K562 (cell line): ENCODE measurements around the gene MLXIPL. TPM values are rescaled to one million over a fixed set of nuclear protein-coding genes. Genes with fewer than 3 reads are reported as not detected.

Source experiments
- ARID1B ChIP-seq: fragments of 450-650 bp; IDR thresholded peaks from 2 replicates; pipeline ENCODE4 v1.6.1; 2016; ENCODE audit warnings: antibody characterized with exemption, mild to moderate bottlenecking, inconsistent platforms
- CBX5 ChIP-seq: IDR thresholded peaks from 2 replicates; pipeline ENCODE4 v1.6.1; 2014; ENCODE audit warnings: low read depth, borderline replicate concordance
- ELF2 ChIP-seq: fragments of 250-450 bp; sonication (Bioruptor Pico); IDR thresholded peaks from 2 replicates; pipeline ENCODE4 v1.5.0; 2021; ENCODE audit warnings: mild to moderate bottlenecking
- ETV1 ChIP-seq: fragments of 450-650 bp; conservative IDR thresholded peaks from 2 replicates; pipeline ENCODE4 v1.6.1; 2016; ENCODE audit warnings: missing genetic modification characterization, control low read depth, low read depth, missing compliant biosample characterization
- ILK ChIP-seq: fragments of 450-650 bp; IDR thresholded peaks from 2 replicates; pipeline ENCODE4 v1.6.1; 2016; ENCODE audit warnings: missing genetic modification characterization, low read depth, mild to moderate bottlenecking, missing compliant biosample characterization, moderate library complexity, borderline replicate concordance
- MAFF ChIP-seq: IDR thresholded peaks from 2 replicates; pipeline ENCODE4 v1.6.1; 2012; ENCODE audit warnings: low read length, improper control_type of control experiment
- MIER1 ChIP-seq: fragments of 450-650 bp; IDR thresholded peaks from 2 replicates; pipeline ENCODE4 v1.6.1; 2016; ENCODE audit warnings: antibody characterized with exemption, mild to moderate bottlenecking, low read depth
- PKNOX1 ChIP-seq: fragments of 450-650 bp; IDR thresholded peaks from 2 replicates; pipeline ENCODE4 v1.6.1; 2016
- PTRF ChIP-seq: fragments of 450-650 bp; IDR thresholded peaks from 2 replicates; pipeline ENCODE4 v1.6.1; 2016; ENCODE audit warnings: mild to moderate bottlenecking, missing genetic modification characterization, missing compliant biosample characterization
- SAP30 ChIP-seq: fragments of 200-600 bp; sonication (generic); IDR thresholded peaks from 2 replicates; pipeline ENCODE4 v1.6.1; 2012; ENCODE audit warnings: borderline replicate concordance, low read depth, mild to moderate bottlenecking, moderate library complexity, low read length, control low read depth, inconsistent platforms; ENCODE audit not compliant: insufficient read depth, poor library complexity, severe bottlenecking
- SMAD1 ChIP-seq: fragments of 150-350 bp; IDR thresholded peaks from 2 replicates; pipeline ENCODE4 v1.6.1; 2014; ENCODE audit warnings: low read length, low read depth; ENCODE audit not compliant: partially characterized antibody
- SOX6 ChIP-seq: fragments of 450-650 bp; IDR thresholded peaks from 2 replicates; pipeline ENCODE4 v1.6.1; 2014; ENCODE audit warnings: mild to moderate bottlenecking
- TCF7 ChIP-seq: sonication (generic); IDR thresholded peaks from 2 replicates; pipeline ENCODE4 v1.6.1; 2016; ENCODE audit warnings: antibody characterized with exemption, borderline replicate concordance
- ZNF175 ChIP-seq: fragments of 200-800 bp; sonication (Bioruptor generic); IDR thresholded peaks from 2 replicates; pipeline ENCODE4 v1.6.1; 2016; ENCODE audit warnings: low read depth, mild to moderate bottlenecking, missing genetic modification characterization, missing compliant biosample characterization
- ZNF324 ChIP-seq: fragments of 250-450 bp; sonication (Bioruptor Pico); IDR thresholded peaks from 2 replicates; pipeline ENCODE4 v1.4.0; 2020; ENCODE audit warnings: mild to moderate bottlenecking
- ZNF395 ChIP-seq: fragments of 200-800 bp; sonication (Bioruptor generic); IDR thresholded peaks from 2 replicates; pipeline ENCODE4 v1.6.1; 2017; ENCODE audit warnings: missing genetic modification characterization, missing compliant biosample characterization
- ZNF592 ChIP-seq: fragments of 450-650 bp; IDR thresholded peaks from 2 replicates; pipeline ENCODE4 v1.6.1; 2017; ENCODE audit warnings: antibody characterized with exemption, mild to moderate bottlenecking
- ZNF655 ChIP-seq: fragments of 250-450 bp; sonication (Bioruptor Pico); IDR thresholded peaks from 2 replicates; pipeline ENCODE4 v1.5.0; 2021
- ZNF778 ChIP-seq: fragments of 450-650 bp; formaldehyde crosslinking; IDR thresholded peaks from 2 replicates; pipeline ENCODE4 v1.4.0; 2020; ENCODE audit warnings: mild to moderate bottlenecking, moderate library complexity
- ZNF785 ChIP-seq: fragments of 250-450 bp; sonication (Bioruptor Pico); IDR thresholded peaks from 2 replicates; pipeline ENCODE4 v1.4.0; 2020; ENCODE audit warnings: mild to moderate bottlenecking
- ZSCAN32 ChIP-seq: fragments of 450-650 bp; formaldehyde crosslinking; IDR thresholded peaks from 2 replicates; pipeline ENCODE4 v1.4.0; 2020; ENCODE audit warnings: mild to moderate bottlenecking, moderate library complexity
- polyA plus RNA-seq, 8 experiments: library from polyadenylated mRNA; depleted of rRNA in 4 of 8; stranded (reverse) in 5 of 8; unstranded in 3 of 8; fragments of >200 nt; fragmentation: Nextera tagmentation in 2 of 8; fragmentation: Illumina TruSeq in 1 of 8; extraction: Ambion mirVana in 2 of 8; extraction: Trizol in 1 of 8; gene quantifications; 2 replicates each; pipeline versions ENCODE4 v1.2.1 to v1.2.3, GENCODE V29; 2011 to 2014; ENCODE audit warnings: inconsistent platforms in 1 of 8, missing spikeins in 1 of 8
- total RNA-seq, 7 experiments: library from RNA; depleted of rRNA in 6 of 7; stranded (reverse); fragments of >200 nt in 6 of 7; fragmentation: Illumina TruSeq in 2 of 7; extraction: Trizol in 2 of 7; gene quantifications; 2 replicates each; pipeline versions ENCODE4 v1.2.1 to v1.2.3, GENCODE V29; 2011 to 2021; ENCODE audit warnings: low replicate concordance in 1 of 7

MLXIPL gene
- total and polyA plus RNA-seq, 9 of the 15 experiments (the other 6 are each of a cell fraction or from before 2014, with no cell fraction given): 0.11 to 18.4 (median 1.4) TPM

GRCh38 chr7:73612598-73613269 lies 11.6 kb downstream of the MLXIPL start (continued):
- TF ChIP-seq ELF2 (CRISPR knock-in tag) (no peak), ZNF592 (no peak), PTRF (no peak), SMAD1 (peak; percentile 58), SAP30 (no peak), ZNF324 (CRISPR knock-in tag) (no peak), ZNF778 (CRISPR knock-in tag) (no peak), ZNF655 (CRISPR knock-in tag) (no peak), CBX5 (no peak), ZNF395 (peak; percentile 82), TCF7 (no peak), ZNF175 (no peak), ILK (tag) (no peak), PKNOX1 (no peak; the same call in 1 of the 2 replicates), SOX6 (peak; percentile 100), ZNF785 (no peak), ARID1B (peak; percentile 97), ETV1 (tag) (no peak), MIER1 (no peak), MAFF (0 out of 2 replicates have a peak, but pooled peaks have one; percentile 3), ZSCAN32 (CRISPR knock-in tag) (no peak)
